GM19023 (cell line): ENCODE data around the gene AFDN.

Experiments used
- ATAC-seq: cut with Tn5 transposase; IDR thresholded peaks from one replicate; pipeline ENCODE4 v1.9.1; 2021; ENCODE audit warnings: mild to moderate bottlenecking, moderate library complexity; ENCODE audit not compliant: unreplicated experiment

Gene AFDN

GRCh38 chr6:167910652-167911051, 83.9 kb downstream of the AFDN start:
- ATAC-seq, result no peak

- no peak for ATAC-seq
Measured at GRCh38 chr6:167912494-167912893, 85.8 kb downstream of the AFDN start.

GRCh38 chr6:167913699-167914098, 87.0 kb downstream of the AFDN start:
- ATAC-seq, result no peak

- ATAC-seq, result no peak
Measured at GRCh38 chr6:167915139-167915538, 88.4 kb downstream of the AFDN start.

- no peak for ATAC-seq
Measured at GRCh38 chr6:167917551-167918154, 90.9 kb downstream of the AFDN start.

- ATAC-seq, result no peak
Measured at GRCh38 chr6:167918548-167919278, 92.0 kb downstream of the AFDN start.

GRCh38 chr6:167919349-167919748, 92.6 kb downstream of the AFDN start:
- no peak for ATAC-seq

- ATAC-seq, result no peak
Measured at GRCh38 chr6:167920165-167920564, 93.5 kb downstream of the AFDN start.

- no peak for ATAC-seq
Measured at GRCh38 chr6:167921831-167922230, 95.1 kb downstream of the AFDN start.

- ATAC-seq, result no peak
Measured at GRCh38 chr6:167925026-167925425, 98.3 kb downstream of the AFDN start.

- ATAC-seq, result no peak
Measured at GRCh38 chr6:167927246-167927645, 100.5 kb downstream of the AFDN start.

GRCh38 chr6:167928111-167928510, 101.4 kb downstream of the AFDN start:
- ATAC-seq, result no peak

GRCh38 chr6:167930295-167930694, 103.6 kb downstream of the AFDN start:
- ATAC-seq, result no peak

GRCh38 chr6:167932468-167933276, 106.0 kb downstream of the AFDN start:
- ATAC-seq, result no peak

- ATAC-seq, result no peak
Measured at GRCh38 chr6:167933290-167933689, 106.6 kb downstream of the AFDN start.

GRCh38 chr6:167933847-167934246, 107.1 kb downstream of the AFDN start:
- no peak for ATAC-seq

GRCh38 chr6:167934426-167934864, 107.7 kb downstream of the AFDN start:
- no peak for ATAC-seq

- ATAC-seq, result no peak
Measured at GRCh38 chr6:167936051-167936450, 109.3 kb downstream of the AFDN start.

GRCh38 chr6:167937301-167937700, 110.6 kb downstream of the AFDN start:
- no peak for ATAC-seq

GRCh38 chr6:167937948-167938911, 111.5 kb downstream of the AFDN start:
- no peak for ATAC-seq

- ATAC-seq, result no peak
Measured at GRCh38 chr6:167941822-167942221, 115.1 kb downstream of the AFDN start.
